ENCODE measurements around the gene SMIM45.

SMIM45 gene

GRCh38 chr22:41907436-41908401, 44.2 kb upstream of the SMIM45 start (continued):
- no peak for TF ChIP-seq SMC3 (IDR thresholded peaks at IDR 0.05; ENCODE audit: low read depth, low read length)

GRCh38 chr22:41908411-41909309, 43.3 kb upstream of the SMIM45 start:
- Histone ChIP-seq H3K56ac (ENCODE audit: extremely low read depth, insufficient read depth, low read length) (no peak overlapping the region), H4K91ac (ENCODE audit: insufficient read depth, low read depth, low read length) (no peak overlapping the region), H2AK5ac (ENCODE audit: low read depth, low read length) (no peak overlapping the region), H4K8ac (ENCODE audit: low read depth in 2 of 2, low read length in 2 of 2) (no peak overlapping the region), H3K4ac (ENCODE audit: low read depth, low read length) (no peak overlapping the region), H3K23ac (ENCODE audit: low read depth, low read length) (no peak overlapping the region), H2BK120ac (ENCODE audit: low read depth, low read length) (no peak overlapping the region), H2BK15ac (ENCODE audit: low read depth, low read length) (no peak overlapping the region), H3K79me1 (ENCODE audit: low read depth in 1 of 2, low read length in 2 of 2) (no peaks in the 10 kb centered on the region), H2AFZ (replicated peaks; ENCODE audit: low read length, poor library complexity) (no peak overlapping the region), H3K4me1 (ENCODE audit: control insufficient read depth, insufficient read depth, low read length) (peaks cover 2% of the 10 kb centered on the region; the same call in 1 of the 2 replicates), H3K4me3 (ENCODE audit: insufficient read depth, low read depth, low read length) (no peak overlapping the region), H3K9me3 (ENCODE audit: control insufficient read depth, insufficient read depth, low read length) (no peaks in the 10 kb centered on the region), H2BK5ac (ENCODE audit: low read depth, low read length, poor library complexity, severe bottlenecking) (no peak overlapping the region), H3K27ac (ENCODE audit: insufficient read depth, low read length) (no peak overlapping the region), H4K5ac (ENCODE audit: low read depth, low read length) (no peak overlapping the region), H3K36me3 (ENCODE audit: control insufficient read depth, insufficient read depth, low read length) (peaks cover 7% of the 10 kb centered on the region; the same call in 1 of the 2 replicates), H3K14ac (replicated peaks; ENCODE audit: low read depth, low read length) (no peak overlapping the region), H3K18ac (ENCODE audit: low read depth, low read length) (no peak overlapping the region), H3K4me2 (ENCODE audit: low read depth, low read length) (no peak overlapping the region), H3K9ac (ENCODE audit: low read depth, low read length) (no peak overlapping the region), H2AK9ac (replicated peaks; ENCODE audit: low read depth, low read length, poor library complexity) (no peak overlapping the region), H4K20me1 (ENCODE audit: insufficient read depth, low read length) (peaks cover 7% of the 10 kb centered on the region), H3K9me1 (ENCODE audit: insufficient read depth, low read length) (no peaks in the 10 kb centered on the region), H3K27me3 (ENCODE audit: control insufficient read depth, insufficient read depth, low read length) (peaks cover 44% of the 10 kb centered on the region), H2BK20ac (ENCODE audit: low read depth, low read length) (no peak overlapping the region)
- dilution Hi-C loops (cut with HindIII; ENCODE audit: low sequenced_read_pairs, unreplicated experiment) (no loop called here), intact Hi-C loops (cut with micrococcal nuclease) (no loop called here), in situ Hi-C loops (cut with MboI; ENCODE audit: low sequenced_read_pairs) (no loop called here)
- no TSS peak for BruUV-seq (replicated peaks)
- ATAC-seq (ENCODE audit: low read depth), result no peak
- ChIA-PET CTCF (no interaction called here), POLR2A (ENCODE audit: unreplicated experiment) (no interaction called here)
- WGBS, 2 experiments (ENCODE audit: extremely low coverage in 2 of 2, insufficient read length in 1 of 2), result 54% methylated on average over 7 of the region's 14 CpGs; no CpG with 5 or more reads in 1 of the 2 experiments
- no peak for DNase-seq
- TF ChIP-seq CTCF (conservative IDR thresholded peaks at IDR 0.05; ENCODE audit: low read depth, low read length) (no peak), RCOR1 (IDR thresholded peaks at IDR 0.05; ENCODE audit: insufficient replicate concordance, low read length) (no peak), MAFK (IDR thresholded peaks at IDR 0.05; ENCODE audit: low read depth, low read length) (no peak), SMC3 (IDR thresholded peaks at IDR 0.05; ENCODE audit: low read depth, low read length) (no peak), RFX5 (IDR thresholded peaks at IDR 0.05; ENCODE audit: low read depth, low read length) (no peak), ELK1 (IDR thresholded peaks at IDR 0.05; ENCODE audit: borderline replicate concordance, low read depth, low read length) (no peak), BHLHE40 (IDR thresholded peaks at IDR 0.05; ENCODE audit: low read depth, low read length) (no peak), FOS (IDR thresholded peaks at IDR 0.05; ENCODE audit: low read depth, low read length) (no peak), USF2 (IDR thresholded peaks at IDR 0.05; ENCODE audit: low read depth, low read length) (no peak)

Measured in IMR-90 (cell line).